ENCODE measurements around the gene PARN.
"Not testable (repeated sequence)": the region's sequence is repeated elsewhere in the genome, so short reads cannot be mapped to it uniquely, and the experiment has no call there.

PARN gene, protein sequence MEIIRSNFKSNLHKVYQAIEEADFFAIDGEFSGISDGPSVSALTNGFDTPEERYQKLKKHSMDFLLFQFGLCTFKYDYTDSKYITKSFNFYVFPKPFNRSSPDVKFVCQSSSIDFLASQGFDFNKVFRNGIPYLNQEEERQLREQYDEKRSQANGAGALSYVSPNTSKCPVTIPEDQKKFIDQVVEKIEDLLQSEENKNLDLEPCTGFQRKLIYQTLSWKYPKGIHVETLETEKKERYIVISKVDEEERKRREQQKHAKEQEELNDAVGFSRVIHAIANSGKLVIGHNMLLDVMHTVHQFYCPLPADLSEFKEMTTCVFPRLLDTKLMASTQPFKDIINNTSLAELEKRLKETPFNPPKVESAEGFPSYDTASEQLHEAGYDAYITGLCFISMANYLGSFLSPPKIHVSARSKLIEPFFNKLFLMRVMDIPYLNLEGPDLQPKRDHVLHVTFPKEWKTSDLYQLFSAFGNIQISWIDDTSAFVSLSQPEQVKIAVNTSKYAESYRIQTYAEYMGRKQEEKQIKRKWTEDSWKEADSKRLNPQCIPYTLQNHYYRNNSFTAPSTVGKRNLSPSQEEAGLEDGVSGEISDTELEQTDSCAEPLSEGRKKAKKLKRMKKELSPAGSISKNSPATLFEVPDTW

DNA sequence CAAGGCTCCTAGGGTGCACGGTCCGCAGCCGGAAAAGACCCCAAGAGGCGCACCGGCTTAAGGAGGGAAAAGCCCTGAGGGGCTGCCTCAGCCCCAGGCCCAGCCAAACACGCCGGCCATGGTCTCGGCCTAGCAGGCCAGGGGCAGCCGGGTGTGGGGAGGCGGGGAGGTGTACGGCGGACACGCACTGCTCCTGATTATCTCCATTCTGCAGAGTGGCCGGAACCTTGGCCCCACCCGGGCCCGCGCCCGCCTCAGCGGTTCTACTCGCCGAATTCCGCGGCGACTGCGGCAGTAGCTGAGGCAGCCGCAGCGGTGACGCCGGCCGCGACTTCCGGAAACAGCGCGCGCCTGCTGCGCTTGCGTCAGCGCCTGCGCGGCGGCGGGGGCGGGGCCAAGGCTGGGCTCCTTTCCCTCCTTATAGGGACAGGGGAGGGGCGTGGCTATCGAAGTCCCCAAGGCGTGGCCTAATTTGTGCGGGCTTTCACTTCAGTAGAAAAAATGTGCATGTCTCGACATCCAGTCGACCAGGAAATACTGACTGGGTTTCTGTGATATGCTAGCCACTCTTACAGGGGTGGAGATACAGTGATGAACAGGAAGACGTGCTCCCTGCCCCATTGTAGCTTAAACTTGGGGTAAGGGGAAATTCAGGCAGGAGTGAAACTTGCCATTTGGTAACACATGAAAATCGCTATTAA, at the start of gene PARN:
PARN (minus strand) TSS at position 342 of the 701 bp plus-strand sequence; CDS start at position 207, 135 bp downstream.
- DNase-seq (ENCODE audit: low spot score): peak; percentile 98

DNA sequence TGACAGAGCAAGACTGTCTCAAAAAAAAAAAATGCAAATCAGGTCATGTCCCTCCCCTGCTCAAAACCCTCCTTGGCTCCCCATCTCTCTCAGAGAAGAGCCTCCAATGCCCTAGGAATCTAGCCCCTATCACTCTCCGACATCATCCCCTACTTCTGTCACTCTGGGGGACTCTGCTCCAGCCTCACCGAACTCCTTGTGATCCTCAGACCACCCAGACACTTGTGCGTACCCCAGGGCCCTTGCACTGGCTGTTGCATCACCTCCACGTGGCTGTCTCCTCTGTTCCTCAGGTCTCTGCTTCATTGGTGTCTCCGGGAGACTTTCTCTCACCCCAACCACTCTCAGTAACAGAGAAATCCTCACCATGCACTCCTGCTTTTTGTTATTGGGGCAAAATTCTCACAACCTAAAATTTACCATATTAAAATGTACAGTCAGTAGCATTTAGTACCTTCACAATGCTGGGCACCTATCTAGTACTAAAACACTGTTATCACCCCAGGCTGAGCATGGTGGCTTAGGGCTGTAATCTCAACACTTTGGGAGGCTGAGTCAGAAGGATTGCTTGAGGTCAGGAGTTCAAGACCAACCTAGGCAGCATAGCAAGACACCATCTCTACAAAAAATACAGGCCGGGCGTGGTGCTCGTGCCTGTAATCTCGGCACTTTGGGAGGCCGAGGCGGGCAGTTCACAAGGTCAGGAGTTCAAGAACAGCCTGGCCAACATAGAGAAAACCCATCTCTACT, 48.9 kb upstream of the PARN start:
- DNase-seq (ENCODE audit: low spot score): no peak

DNA sequence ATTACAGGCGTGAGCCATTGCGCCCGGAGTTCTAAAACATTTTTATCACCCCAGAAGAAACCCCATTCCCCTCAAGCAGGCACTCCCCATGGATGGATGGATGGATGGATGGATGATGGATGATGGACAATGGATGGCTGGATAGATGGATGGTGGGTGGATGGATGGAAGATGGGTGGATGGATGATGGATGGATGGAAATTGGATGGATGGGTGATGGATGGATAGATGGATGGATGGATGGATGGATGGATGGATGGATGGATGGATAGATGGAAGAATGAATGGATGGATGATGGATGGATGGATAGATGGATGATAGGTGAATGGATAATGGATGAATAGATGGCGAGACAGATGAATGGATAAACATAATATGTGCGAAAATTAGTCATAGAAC, 47.6 kb upstream of the PARN start:
- DNase-seq (ENCODE audit: low spot score): no peak

DNA sequence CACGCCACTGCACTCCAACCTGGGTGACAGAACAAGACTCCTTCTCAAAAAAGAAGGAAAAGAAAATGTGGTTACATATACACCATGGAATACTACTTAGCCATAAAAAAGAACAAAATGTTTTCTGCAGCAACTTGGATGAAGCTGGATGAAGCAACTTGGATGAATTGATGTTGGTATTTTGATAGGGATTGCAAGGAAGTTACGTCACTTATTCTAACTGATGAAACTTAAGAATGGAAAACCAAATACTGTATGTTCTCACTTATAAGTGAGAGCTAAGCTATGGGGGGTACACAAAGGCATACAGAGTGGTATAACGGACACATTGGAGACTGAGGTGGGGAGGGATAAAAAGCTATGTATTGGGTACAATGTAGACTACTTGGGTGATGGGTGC, 46.6 kb upstream of the PARN start:
- DNase-seq (ENCODE audit: low spot score): no peak

DNA sequence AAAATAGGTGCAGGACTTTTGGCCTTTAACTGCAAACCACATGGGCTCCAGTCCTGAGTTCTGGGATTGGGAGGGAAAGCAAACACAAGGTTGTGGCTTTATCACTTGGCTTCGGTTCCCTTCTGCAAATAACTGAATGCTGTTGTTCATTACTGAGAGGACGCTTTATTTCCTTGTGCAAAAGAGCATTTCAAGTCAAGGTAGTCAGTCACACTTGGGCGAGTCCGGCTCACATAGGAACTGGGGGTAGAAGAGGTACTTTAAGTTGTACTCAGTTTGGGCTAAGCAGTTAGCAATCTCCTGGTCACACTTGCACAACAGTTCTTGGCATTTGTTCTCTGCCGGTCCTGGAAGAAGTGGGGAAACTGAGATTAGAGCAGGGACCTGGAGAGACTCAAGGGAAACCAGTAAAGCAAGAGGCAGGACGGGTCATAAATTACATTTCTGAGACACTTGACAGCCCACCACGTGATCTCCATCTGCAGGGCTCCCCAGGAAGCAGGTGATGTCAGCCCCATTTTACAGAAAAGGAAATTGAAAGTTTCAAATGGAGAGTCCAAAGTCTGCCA, 42.4 kb upstream of the PARN start:
- peak; percentile 86 for DNase-seq (ENCODE audit: low spot score)

DNA sequence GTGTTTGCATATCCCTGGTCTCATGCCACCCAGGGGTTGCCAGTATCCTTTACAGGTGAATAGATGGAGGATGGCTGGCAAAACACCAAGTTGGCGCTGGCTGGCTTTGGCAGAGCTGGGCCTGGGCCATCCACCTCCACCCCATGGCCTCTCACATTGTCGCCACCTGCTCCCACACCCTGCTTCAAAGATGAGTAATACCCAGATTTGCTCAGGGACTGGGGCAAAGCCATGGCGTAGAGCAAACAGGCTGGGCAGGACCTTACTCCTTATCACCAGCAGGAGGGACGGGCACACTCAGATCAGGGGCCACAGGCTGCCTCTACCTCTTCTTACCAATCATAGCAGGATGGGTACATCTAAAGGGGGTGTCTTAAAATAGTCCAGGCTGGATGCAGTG, 39.7 kb upstream of the PARN start:
- DNase-seq (ENCODE audit: low spot score): no peak

DNA sequence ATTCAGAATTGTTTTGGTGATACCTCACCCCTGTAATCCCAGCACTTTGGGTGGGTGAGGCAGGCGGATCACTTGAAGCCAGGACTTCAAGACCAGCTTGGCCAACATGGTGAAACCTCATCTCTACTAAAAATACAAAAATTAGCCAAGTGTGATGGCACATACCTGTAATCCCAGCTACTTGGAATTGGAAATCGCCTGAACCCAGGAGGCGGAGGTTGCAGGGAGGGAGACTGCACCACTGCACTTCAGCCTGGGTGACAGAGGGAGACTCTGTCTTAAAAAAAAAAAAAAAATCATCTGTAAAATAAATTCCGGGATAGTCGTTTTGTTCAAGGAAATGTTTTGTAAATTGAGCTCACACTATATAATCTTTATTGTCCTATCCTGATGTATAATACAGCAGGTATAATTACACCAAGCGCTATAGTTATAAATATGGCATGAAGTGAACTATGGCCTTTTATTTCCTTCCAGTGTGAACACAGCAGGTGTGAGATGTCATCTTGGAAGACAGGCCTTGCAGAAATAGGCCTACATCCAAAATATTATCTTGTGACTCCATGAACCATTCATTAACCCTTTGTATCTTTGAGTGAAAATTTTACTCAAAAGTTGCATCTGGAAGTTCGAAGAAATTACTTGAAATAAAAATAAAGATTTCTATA, 38.6 kb upstream of the PARN start:
- no peak for DNase-seq (ENCODE audit: low spot score)

DNA sequence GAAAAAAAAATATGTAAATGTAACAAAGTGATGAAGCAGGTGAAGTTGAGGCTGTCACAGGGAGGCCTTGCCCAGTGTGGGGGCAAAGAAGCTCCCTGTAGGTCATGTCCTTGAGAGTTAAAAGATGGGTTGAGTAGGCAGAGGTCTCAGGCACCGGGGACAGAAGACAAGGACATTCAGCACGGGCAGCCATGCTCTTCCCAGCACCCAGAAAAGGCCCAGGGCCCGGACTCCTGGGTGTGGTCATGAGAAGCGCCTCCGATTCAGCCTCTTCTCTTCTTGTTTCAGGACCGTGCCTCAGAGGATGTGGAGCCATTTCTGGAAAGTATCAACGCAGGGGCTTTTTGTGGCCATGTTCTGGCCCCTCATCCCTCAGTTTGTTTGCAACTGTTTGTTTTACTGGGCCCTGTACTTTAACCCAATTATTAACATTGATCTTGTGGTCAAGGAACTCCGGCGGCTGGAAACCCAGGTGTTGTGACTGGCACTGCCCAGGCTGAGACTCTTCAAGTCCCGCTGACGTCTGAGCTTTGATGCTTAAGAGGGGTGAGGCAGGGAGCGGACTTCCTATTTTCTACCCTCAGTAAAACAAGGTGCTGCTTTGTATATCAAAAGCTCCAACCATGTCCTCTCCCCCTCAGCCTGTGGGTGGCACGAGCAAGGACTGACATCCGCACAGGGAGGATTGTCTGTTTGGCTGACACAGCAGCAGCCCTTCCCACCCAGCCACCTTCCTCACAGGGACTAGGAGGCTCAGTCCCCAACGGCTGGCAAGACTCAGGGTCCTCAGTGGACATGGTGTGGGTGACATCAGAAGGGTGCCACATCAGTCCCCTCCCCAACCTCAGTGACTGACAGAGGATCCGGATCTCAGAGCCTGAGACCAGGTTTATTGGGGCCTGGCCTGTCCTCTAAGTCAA, 37.5 kb upstream of the PARN start:
- no peak for DNase-seq (ENCODE audit: low spot score)

DNA sequence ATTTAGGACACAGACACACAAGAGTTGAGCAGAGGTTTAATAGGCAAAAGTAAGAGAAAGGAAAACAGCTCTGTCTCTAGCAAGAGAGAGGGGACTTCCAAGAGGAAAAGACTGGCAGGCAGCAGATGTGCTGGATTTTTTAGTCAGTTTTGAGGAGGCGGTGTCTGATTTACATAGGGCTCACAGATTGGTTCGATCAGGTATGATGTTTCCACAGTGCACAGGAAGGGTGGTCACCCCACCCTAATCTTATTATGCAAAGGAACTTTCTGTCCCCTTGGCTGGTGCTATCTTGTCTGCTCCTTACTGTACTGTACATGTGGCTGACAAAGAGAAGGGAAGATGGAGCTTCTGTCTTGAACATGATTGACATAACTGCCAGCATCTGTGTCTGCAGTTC, 28.0 kb upstream of the PARN start:
- peak; percentile 82 for DNase-seq (ENCODE audit: low spot score)

DNA sequence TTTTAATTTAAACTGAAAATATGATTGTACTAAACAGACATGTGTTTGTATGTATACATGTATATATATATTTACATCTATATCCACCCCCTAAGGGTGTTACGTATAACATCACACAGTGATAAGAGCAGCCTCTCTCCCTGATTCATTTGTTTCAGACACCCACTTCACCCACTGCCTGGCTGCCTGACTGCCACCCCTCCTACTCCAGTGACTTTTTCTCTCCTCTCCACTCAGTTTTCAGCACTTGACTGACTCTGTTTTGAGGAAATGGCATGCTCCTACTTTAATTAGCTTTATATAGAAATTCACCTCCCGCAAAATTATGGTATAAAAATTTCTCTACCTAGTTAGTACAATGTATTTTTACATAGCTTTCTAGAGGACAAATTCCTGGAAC, 22.7 kb upstream of the PARN start:
- DNase-seq (ENCODE audit: low spot score): no peak

DNA sequence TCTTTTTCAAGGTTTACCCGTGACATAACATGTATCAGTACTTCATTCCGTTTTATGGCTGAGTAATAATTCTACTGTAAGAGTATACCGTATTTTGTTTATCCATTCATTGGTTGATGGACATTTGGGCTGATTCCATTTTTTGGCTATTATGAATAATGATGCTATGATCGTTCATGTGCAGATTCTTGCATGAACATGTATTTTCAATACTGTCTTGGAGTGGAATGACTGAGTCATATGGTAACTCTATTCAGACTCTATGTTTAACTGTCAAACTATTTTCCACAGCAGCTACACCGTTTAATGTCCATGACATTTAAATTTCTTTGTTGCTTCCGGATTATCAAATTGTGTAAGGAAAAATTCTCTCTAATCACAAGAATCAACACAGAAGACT, 20.6 kb upstream of the PARN start:
- DNase-seq (ENCODE audit: low spot score): no peak

DNA sequence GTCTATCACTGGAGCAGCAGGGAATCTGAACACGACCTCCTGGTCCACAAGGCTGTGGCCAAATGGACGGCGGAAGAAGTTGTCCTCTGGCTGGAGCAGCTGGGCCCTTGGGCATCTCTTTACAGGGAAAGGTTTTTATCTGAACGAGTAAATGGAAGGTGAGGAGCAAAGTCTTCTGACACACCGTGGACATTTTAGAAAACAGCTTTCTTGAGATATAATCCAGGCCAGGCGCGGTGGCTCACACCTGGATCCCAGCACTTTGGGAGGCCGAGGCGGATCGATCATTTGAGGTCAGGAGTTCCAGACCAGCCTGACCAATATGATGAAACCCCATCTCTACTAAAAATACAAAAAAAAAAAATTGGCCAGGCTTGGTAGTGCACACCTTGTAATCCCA, 19.8 kb upstream of the PARN start:
- DNase-seq (ENCODE audit: low spot score): no peak

DNA sequence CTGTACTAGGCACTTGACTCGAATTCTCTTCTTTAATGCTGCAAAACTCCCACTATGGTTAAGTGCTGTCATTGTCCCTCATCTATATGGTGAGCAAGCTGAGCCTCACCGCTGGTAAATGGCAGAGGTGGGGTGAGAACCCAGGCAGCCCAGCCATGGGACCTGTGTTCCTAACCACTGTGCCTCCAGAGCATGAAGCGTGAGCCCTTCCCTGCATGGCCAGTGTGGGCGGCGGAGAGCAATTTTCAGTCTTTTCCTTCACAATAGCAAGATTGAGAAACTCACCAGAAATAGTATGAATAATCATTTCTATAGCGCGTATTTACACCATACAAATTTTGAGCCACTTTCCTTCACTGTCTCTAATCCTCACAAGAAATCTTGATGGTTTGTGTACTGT, 11.9 kb upstream of the PARN start:
- DNase-seq (ENCODE audit: low spot score): no peak

DNA sequence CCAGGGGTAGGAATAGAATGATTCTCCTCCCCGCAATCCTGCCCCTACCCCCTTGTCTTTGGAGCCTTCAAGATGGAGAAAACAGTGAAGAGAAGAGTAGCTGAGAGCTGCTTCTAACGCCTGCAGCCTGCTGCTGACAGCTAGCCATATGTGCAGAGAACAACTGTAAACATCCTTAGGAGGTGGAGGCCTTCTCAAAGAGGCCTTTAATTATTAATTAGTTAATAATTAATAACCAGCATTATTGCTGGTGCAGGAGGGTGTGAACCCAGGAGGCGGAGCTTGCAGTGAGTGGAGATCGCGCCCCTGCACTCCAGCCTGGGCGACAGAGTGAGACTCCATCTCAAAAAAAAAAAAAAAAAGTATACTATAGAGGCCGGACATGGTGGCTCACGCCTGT, 11.1 kb upstream of the PARN start:
- no peak for DNase-seq (ENCODE audit: low spot score)

DNA sequence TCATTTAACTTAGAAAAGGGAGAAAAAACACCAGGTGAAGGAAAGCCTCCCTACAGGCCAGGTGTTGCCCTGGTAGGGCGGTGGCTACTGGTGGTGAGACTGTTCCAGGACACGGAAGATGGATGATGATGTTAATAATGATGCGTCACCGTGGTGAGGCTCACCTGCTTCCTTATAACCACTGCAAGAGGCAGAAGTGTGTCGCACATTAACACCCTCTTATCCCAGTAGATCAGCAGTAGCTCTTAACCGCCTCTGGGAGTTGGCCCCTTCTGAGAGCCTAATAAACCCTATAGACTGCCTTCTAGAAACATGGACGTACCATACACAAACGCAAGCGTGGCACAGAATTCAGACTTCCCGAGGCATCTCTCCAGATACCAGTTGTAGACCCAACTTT, 10.5 kb upstream of the PARN start:
- no peak for DNase-seq (ENCODE audit: low spot score)

DNA sequence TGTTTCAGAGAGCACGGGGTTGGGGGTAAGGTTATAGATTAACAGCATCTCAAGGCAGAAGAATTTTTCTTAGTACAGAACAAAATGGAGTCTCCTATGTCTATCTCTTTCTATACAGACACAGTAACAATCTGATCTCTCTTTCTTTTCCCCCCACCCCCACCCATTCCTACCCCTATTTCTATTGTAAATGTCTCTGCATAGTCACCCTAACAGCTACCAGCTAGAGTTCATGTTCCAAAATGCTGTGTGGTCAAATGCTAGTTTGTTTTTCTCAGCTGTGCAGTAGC, 6.8 kb upstream of the PARN start:
- not testable (repeated sequence) for DNase-seq (ENCODE audit: low spot score)

DNA sequence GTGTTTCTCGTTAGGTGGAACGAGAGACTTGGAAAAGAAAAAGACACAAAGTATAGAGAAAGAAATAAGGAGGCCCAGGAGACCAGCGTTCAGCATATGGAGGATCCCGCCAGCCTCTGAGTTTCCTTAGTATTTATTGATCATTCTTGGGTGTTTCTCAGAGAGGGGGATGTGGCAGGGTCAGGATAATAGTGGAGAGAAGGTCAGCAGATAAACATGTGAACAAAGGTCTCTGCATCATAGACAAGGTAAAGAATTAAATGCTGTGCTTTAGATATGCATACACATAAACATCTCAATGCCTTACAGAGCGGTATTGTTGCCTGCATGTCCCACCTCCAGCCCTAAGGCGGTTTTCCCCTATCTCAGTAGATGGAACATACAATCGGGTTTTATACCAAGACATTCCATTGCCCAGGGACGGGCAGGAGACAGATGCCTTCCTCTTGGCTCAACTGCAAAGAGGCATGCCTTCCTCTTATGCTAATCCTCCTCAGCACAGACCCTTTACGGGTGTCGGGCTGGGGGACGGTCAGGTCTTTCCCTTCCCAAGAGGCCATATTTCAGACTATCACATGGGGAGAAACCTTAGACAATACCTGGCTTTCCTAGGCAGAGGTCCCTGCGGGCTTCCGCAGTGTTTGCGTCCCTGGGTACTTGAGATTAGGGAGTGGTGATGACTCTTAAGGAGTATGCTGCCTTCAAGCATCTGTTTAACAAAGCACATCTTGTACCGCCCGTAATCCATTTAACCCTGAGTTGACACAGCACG, 6.3 kb upstream of the PARN start:
- not testable (repeated sequence) for DNase-seq (ENCODE audit: low spot score)

DNA sequence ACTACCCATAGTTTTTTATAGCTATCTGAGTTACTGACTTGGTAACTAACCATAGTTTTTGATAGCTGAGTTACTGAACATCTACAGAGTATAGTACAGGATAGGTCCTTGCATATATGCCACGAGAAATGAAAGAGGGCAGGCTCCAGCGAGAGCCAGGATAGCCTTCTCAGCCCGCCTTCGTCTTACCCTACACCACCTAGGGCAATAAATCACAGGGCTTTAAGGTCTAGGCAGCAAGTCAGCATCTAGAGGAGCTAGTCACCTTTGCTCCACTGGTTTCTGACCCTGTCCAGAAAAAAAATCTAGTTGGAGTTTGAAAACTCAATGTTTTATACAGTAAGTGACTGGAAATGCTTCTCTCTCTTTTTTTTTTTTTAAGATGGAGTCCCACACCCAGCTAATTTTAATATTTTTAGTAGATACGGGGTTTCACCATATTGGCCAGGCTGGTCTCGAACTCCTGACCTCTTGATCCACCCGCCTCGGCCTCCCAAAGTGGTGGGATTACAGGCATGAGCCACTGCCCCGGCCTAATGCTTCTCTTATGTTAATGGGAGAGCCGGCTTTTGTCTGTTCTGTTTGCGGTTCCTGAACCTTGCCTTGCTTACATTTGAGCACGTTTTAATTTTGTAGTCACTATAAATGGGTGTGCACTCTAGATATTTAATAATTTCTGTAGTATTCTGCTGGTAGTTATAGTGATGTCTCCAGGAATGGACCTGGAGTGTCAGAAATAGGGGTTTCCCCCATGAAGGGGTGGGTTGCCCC, 5.5 kb upstream of the PARN start:
- no peak for DNase-seq (ENCODE audit: low spot score)

DNA sequence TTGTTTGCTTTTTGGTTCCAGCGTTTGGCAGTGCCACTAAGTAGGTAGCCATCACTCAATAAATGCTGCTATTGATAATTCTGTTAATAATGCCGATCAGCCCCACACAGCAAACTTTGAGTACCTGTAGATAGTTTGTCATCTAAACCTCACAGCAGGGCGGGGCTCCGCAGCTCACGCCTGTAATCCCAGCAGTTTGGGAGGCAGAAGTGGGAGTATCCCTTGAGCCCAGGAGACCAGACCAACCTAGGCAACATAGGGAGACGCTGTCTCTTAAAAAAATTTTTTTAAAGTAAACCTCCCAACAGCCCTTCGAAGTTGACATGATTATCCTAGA, 4.3 kb upstream of the PARN start:
- no peak for DNase-seq (ENCODE audit: low spot score)
